Spleen (tissue), 11 donors: ENCODE measurements around the gene ZNF652. TPM values are rescaled to one million over a fixed set of nuclear protein-coding genes. Genes with fewer than 3 reads are reported as not detected.

ENCODE experiments used
- DNase-seq: peaks from one replicate; pipeline ENCODE4 v3.0.0-alpha.2; 2020
- H3K27ac ChIP-seq, 8 donors: fragments of 200-600 bp; sonication (generic) in 7 of 8; 1 replicate in 4 of 8; 2 replicates in 4 of 8; pipeline versions ENCODE4 v1.5.0 to v1.8.0; 2016 to 2021; ENCODE audit warnings: inconsistent platforms in 4 of 8, mild to moderate bottlenecking in 4 of 8, moderate library complexity in 1 of 8
- H3K27me3 ChIP-seq, 7 donors: fragments of 200-600 bp; sonication (generic) in 6 of 7; replicated peaks in 1 of 7; 1 replicate in 4 of 7; 2 replicates in 3 of 7; pipeline versions ENCODE4 v1.5.0 to v1.8.0; 2016 to 2021; ENCODE audit warnings: inconsistent platforms in 3 of 7, mild to moderate bottlenecking in 1 of 7
- H3K36me3 ChIP-seq, 6 donors: fragments of 200-600 bp; sonication (generic) in 5 of 6; 1 replicate in 4 of 6; 2 replicates in 2 of 6; pipeline versions ENCODE4 v1.5.0 to v1.8.0; 2016 to 2021; ENCODE audit warnings: inconsistent platforms in 2 of 6
- H3K4me1 ChIP-seq, 6 donors: fragments of 200-600 bp; sonication (generic) in 5 of 6; 1 replicate in 3 of 6; 2 replicates in 3 of 6; pipeline versions ENCODE4 v1.5.0 to v1.8.0; 2016 to 2021; ENCODE audit warnings: inconsistent platforms in 3 of 6
- H3K4me3 ChIP-seq, 8 donors: fragments of 200-600 bp; sonication (generic) in 7 of 8; 1 replicate in 4 of 8; 2 replicates in 4 of 8; pipeline versions ENCODE4 v1.5.0 to v1.8.0; 2016 to 2021; ENCODE audit warnings: inconsistent platforms in 4 of 8, mild to moderate bottlenecking in 4 of 8, moderate library complexity in 2 of 8
- H3K9me3 ChIP-seq, 8 donors: fragments of 200-600 bp; sonication (generic) in 7 of 8; 1 replicate in 4 of 8; 2 replicates in 4 of 8; pipeline versions ENCODE4 v1.5.0 to v1.8.0; 2016 to 2021; ENCODE audit warnings: inconsistent platforms in 4 of 8
- POLR2A ChIP-seq, 3 donors: fragments of 450-650 bp; IDR thresholded peaks; one replicate each; pipeline ENCODE4 v1.5.1; 2017; ENCODE audit warnings: antibody characterized with exemption in 3 of 3, mild to moderate bottlenecking in 1 of 3
- POLR2AphosphoS5 ChIP-seq, 3 donors: sonication (generic); formaldehyde crosslinking; IDR thresholded peaks; one replicate each; pipeline ENCODE4 v1.5.1; 2017; ENCODE audit warnings: antibody characterized with exemption in 3 of 3
- WGBS, 5 donors: extraction: QIAGEN DNeasy Blood & Tissue Kit in 3 of 5; methylation state at CpG; one replicate each; pipeline versions ENCODE4 v1.1.5 to v1.1.7; 2013 to 2018; 5-methylcytosine and 5-hydroxymethylcytosine counted together
- intact Hi-C: fragments of 100-400 bp; cut with DNase I; formaldehyde crosslinking; loops from one replicate; pipeline ENCODE4 v1.15.0; 2023; ENCODE audit warnings: low total_unique reads
- polyA plus RNA-seq, 3 donors: library from polyadenylated mRNA; stranded (reverse); fragments of 200-250 nt; gene quantifications; one replicate each; pipeline ENCODE4 v1.2.1, GENCODE V29; 2013
- total RNA-seq, 7 donors: library from RNA; depleted of rRNA in 3 of 7; stranded (reverse); fragments of >200 nt in 3 of 7; fragmentation: NEBNext Ultra II Directional in 4 of 7; extraction: Animal tissue kit (Norgen Biotek cat#: 25700) in 4 of 7; gene quantifications; one replicate each; pipeline versions ENCODE4 v1.1.0 to v1.2.1, GENCODE V29; 2016 to 2021
- TF ChIP-seq, protein P1 (sequence below), 11 experiments: fragments of 200-600 bp in 7 of 11; fragments of 450-650 bp in 4 of 11; sonication (generic) in 4 of 11; IDR thresholded peaks in 8 of 11; conservative IDR thresholded peaks in 3 of 11; 1 replicate in 7 of 11; 2 replicates in 4 of 11; pipeline versions ENCODE4 v1.4.0 to v1.8.0; 2016 to 2021; ENCODE audit warnings: antibody characterized with exemption in 11 of 11, inconsistent platforms in 4 of 11, mild to moderate bottlenecking in 1 of 11
- donor health status: healthy with polysubstance abuse.
- donor health status: DM: no; HTN: no; CAD: no; lungs with moderate emphysema.
- donor health status: DM: no; HTN: no; CAD: no.
- donor health status: Bipolar disorder and iron deficiency.
- donor health status: healthy.
- donor health status: DM: no; HTN: no; CAD: no.
- donor health status: DM: yes; HTN: yes; CAD: no.

Gene ZNF652
- total and polyA plus RNA-seq, 10 donors = 18.2 to 73.9 (median 52.5) TPM

DNA sequence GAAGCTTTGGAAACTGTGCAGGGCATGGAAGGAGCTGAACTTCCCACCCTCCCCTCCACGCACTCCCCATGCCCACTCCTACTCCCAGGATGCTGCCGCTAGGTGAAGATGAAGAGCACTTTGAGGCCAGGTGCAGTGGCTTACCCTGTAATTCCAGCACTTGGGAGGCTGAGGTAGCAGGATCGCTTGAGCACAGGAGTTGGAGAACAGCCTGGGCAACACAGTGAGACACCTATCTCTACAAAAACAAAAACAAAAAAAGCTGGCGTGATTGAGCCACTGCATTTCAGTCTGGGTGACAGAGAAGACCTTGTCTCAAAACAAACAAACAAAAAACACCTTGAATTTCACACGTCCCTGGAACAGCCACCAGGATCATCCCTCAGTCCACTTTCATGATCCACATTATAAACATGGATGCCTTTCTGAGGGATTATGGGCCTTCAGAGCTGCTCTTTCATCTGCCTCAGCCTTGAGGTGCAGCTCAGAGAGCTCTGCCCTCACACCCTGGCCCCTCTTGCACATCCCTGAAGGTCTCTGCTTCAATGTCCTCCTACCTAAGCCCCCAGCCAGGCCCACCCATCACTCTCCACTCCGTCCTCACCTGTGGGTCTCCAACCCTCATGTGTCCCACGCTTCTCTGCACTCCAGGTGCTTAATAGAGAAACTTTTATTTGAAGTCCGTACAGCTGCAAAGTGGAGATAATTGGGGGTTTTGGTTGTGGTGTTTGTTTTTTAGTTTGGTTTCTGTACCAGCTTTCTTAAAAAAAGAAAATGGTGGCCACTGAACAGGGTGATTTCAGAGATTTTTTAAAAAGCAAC lies 26.9 kb upstream of the ZNF652 start:
- Histone ChIP-seq H3K4me1 (peaks cover 39 to 71% (median 57%) of the 10 kb centered on the region in 6 donors), H3K9me3 (no peaks in the 10 kb centered on the region), H3K27me3 (no peaks in the 10 kb centered on the region), H3K36me3 (no peaks in the 10 kb centered on the region), H3K4me3 (peak overlapping the region in 1 of 8 donors; percentile 46), H3K27ac (peak overlapping the region; percentile 61 to 94 (median 88))
- DNase-seq = peak; percentile 61
- intact Hi-C loops = no loop called here
- WGBS, 5 donors = 77 to 86% (median 80%) methylated on average over 8 of the region's 8 CpGs
- TF ChIP-seq POLR2A (IDR thresholded peaks at IDR 0.05) = no peak
- TF ChIP-seq, protein P1, sequence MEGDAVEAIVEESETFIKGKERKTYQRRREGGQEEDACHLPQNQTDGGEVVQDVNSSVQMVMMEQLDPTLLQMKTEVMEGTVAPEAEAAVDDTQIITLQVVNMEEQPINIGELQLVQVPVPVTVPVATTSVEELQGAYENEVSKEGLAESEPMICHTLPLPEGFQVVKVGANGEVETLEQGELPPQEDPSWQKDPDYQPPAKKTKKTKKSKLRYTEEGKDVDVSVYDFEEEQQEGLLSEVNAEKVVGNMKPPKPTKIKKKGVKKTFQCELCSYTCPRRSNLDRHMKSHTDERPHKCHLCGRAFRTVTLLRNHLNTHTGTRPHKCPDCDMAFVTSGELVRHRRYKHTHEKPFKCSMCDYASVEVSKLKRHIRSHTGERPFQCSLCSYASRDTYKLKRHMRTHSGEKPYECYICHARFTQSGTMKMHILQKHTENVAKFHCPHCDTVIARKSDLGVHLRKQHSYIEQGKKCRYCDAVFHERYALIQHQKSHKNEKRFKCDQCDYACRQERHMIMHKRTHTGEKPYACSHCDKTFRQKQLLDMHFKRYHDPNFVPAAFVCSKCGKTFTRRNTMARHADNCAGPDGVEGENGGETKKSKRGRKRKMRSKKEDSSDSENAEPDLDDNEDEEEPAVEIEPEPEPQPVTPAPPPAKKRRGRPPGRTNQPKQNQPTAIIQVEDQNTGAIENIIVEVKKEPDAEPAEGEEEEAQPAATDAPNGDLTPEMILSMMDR (IDR thresholded peaks at IDR 0.05 in 8 of 11, conservative IDR thresholded peaks at IDR 0.05 in 3 of 11) = no peak
- TF ChIP-seq POLR2AphosphoS5 (IDR thresholded peaks at IDR 0.05) = no peak

DNA sequence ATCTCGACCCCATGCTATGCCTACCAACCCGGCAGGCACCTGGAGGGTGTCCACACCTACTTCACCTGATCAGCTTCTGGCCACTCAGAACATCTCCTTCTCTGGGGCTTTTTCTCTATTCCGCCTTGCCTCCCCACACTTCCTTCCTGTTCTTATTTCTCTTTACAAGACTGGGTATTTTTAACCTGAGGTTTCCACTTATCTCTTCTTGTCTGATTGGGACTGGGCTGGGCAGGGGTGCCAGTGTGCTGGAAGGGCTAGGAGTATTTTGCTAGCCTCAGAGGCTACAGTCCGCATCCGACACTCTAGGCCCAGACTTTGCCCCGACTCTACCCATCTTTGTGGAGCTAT lies 26.2 kb upstream of the ZNF652 start:
- no peaks in the 10 kb centered on the region for H3K9me3 ChIP-seq
- TF ChIP-seq POLR2A (IDR thresholded peaks at IDR 0.05) = no peak
- TF ChIP-seq, protein P1 (IDR thresholded peaks at IDR 0.05 in 8 of 11, conservative IDR thresholded peaks at IDR 0.05 in 3 of 11) = no peak
- TF ChIP-seq POLR2AphosphoS5 (IDR thresholded peaks at IDR 0.05) = peak in 2 of 3 donors; percentile 29 to 46
- DNase-seq = no peak
- H3K4me1 ChIP-seq = peaks cover 38 to 65% (median 51%) of the 10 kb centered on the region in 6 donors
- peak overlapping the region in 1 of 8 donors; percentile 46 for H3K4me3 ChIP-seq
- no peaks in the 10 kb centered on the region for H3K27me3 ChIP-seq
- WGBS, 5 donors = 31 to 44% (median 38%) methylated on average over 6 of the region's 6 CpGs
- H3K36me3 ChIP-seq = no peaks in the 10 kb centered on the region
- intact Hi-C loops = no loop called here
- H3K27ac ChIP-seq = peak overlapping the region; percentile 61 to 94 (median 88)

DNA sequence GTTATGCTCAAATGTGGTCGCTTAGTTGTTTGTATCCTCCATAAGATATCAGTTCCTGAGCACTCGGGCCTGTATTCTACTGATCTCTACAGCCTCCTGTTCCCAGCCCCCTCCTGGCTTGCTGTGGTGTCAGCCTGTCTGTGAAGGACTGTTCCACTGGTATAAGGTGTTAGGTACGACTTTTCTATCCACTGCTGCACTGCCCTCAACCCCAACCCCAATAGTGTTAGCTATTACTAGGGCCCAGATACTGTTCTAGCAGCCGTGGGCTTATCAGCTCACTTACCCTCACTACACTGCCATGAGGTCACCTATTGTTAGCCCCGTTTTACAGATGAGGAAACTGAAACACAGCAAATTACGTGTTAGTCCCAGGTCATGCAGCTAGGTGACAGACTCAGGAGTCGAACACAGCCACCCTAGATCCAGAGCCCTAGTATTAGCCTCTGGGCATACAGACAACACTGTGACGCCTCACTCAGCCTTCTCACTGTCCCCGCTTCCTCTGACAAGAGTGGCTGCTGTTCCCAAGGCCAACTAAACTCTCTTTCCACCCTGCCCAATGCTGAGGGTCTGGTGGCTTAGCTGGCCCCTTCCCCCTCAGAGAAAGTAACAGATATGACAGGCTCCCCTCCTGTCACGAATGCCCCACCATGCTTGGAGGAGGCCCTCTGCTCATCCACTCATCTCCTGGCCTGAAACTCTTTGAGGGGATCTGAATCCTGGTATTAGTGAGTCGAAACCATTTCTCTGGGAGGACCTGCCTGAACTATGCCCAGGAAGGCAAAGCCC lies 25.6 kb upstream of the ZNF652 start:
- Histone ChIP-seq H3K4me3 (peak overlapping the region in 1 of 8 donors; percentile 46), H3K4me1 (peaks cover 38 to 59% (median 49%) of the 10 kb centered on the region in 6 donors), H3K36me3 (no peaks in the 10 kb centered on the region), H3K27me3 (no peaks in the 10 kb centered on the region), H3K9me3 (no peaks in the 10 kb centered on the region), H3K27ac (peak overlapping the region; percentile 61 to 94 (median 88))
- no peak for DNase-seq
- no peak for TF ChIP-seq POLR2AphosphoS5 (IDR thresholded peaks at IDR 0.05)
- no peak for TF ChIP-seq POLR2A (IDR thresholded peaks at IDR 0.05)
- TF ChIP-seq, protein P1 (IDR thresholded peaks at IDR 0.05 in 8 of 11, conservative IDR thresholded peaks at IDR 0.05 in 3 of 11) = no peak
- 57 to 75% (median 69%) methylated on average over 11 of the region's 11 CpGs for WGBS, 5 donors
- intact Hi-C loops = no loop called here

DNA sequence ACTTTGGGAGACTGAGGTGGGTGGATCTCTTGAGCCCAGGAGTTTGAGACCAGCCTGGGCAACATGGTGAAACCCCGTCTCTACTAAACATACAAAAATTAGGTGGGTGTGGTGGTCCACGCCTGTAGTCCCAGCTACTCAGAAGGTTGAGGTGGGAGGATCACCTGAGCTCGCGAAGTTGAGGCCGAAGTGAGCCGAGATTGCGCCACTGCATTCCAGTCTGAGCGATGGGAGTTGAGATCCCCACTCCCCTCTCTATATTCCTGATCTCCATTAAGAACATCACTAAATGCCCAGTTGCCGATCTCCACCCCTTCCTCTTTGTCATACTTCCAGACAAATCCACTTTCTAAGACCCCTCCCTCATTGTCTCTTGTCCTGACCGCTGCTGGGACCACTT lies 24.3 kb upstream of the ZNF652 start:
- H3K27me3 ChIP-seq = no peaks in the 10 kb centered on the region
- no peak overlapping the region for H3K27ac ChIP-seq
- intact Hi-C loops = no loop called here
- WGBS, 5 donors = 92 to 96% (median 93%) methylated on average over 10 of the region's 10 CpGs
- H3K4me3 ChIP-seq = no peak overlapping the region
- H3K36me3 ChIP-seq = no peaks in the 10 kb centered on the region
- TF ChIP-seq, protein P1 (IDR thresholded peaks at IDR 0.05 in 8 of 11, conservative IDR thresholded peaks at IDR 0.05 in 3 of 11) = no peak
- TF ChIP-seq POLR2AphosphoS5 (IDR thresholded peaks at IDR 0.05) (no peak), POLR2A (IDR thresholded peaks at IDR 0.05) (no peak)
- no peaks in the 10 kb centered on the region for H3K9me3 ChIP-seq
- no peak for DNase-seq
- H3K4me1 ChIP-seq = peaks cover 36 to 46% (median 42%) of the 10 kb centered on the region in 6 donors
